Chondrocyte (in vitro differentiated cells): ENCODE results near the gene TRIM15. TPM values are rescaled to one million over a fixed set of nuclear protein-coding genes. Genes with fewer than 3 reads are reported as not detected.

Source experiments
- DNase-seq: peaks from one replicate; pipeline ENCODE4 v3.0.0; 2021; ENCODE audit warnings: mixed read lengths, low spot score
- H3K27ac Mint-ChIP-seq: one replicate; pipeline ENCODE4 v1.8.0; 2021; ENCODE audit warnings: mild to moderate bottlenecking, moderate library complexity, mixed read lengths; ENCODE audit not compliant: unreplicated experiment
- H3K27me3 Mint-ChIP-seq: 2 replicates; pipeline ENCODE4 v1.8.0; 2021; ENCODE audit warnings: low read depth, mixed read lengths
- H3K36me3 Mint-ChIP-seq: 2 replicates; pipeline ENCODE4 v1.8.0; 2021; ENCODE audit warnings: low read depth, mixed read lengths
- H3K4me1 Mint-ChIP-seq: 2 replicates; pipeline ENCODE4 v1.8.0; 2021; ENCODE audit warnings: low read depth, mild to moderate bottlenecking, mixed read lengths
- H3K4me3 Mint-ChIP-seq: one replicate; pipeline ENCODE4 v1.8.0; 2021; ENCODE audit warnings: mild to moderate bottlenecking, moderate library complexity, mixed read lengths; ENCODE audit not compliant: unreplicated experiment
- H3K9me3 Mint-ChIP-seq: 2 replicates; pipeline ENCODE4 v1.8.0; 2021; ENCODE audit warnings: low read depth, mixed read lengths
- total RNA-seq: library from RNA; stranded (reverse); gene quantifications from 3 replicates; pipeline ENCODE4 v1.2.1, GENCODE V29; 2021
- TF ChIP-seq, protein P1 (sequence below): fragments of 200-600 bp; sonication (generic); IDR thresholded peaks from 2 replicates; pipeline ENCODE4 v1.5.0; 2021; ENCODE audit warnings: antibody characterized with exemption, mild to moderate bottlenecking, moderate library complexity

The TRIM15 gene
- total RNA-seq, 1 donor from 2014 or later: not detected

DNA sequence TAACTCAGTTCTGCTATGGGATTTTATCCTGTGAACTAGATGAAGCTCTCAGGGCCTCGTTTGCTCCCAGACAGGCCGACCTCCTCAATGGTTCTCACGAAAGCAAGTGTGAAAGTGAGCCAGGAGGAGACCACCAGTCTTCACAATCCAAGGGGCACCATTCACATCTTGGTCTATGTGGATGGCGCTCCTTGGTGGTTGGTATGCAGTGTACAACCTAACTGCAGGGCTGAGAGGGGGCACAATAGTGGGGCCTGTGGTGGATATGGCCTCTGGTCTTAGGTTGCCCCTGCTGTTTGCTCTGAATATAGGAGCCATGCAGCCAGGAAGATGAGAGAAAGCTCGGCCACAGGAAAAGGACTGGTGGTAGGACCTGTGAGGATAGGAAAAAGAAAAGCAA is 25.2 kb downstream of the TRIM15 start:
- Mint-ChIP-seq H3K27me3 (no peaks in the 10 kb centered on the region), H3K27ac (no peak overlapping the region), H3K9me3 (no peaks in the 10 kb centered on the region), H3K4me3 (no peak overlapping the region), H3K4me1 (no peaks in the 10 kb centered on the region), H3K36me3 (peaks cover 54% of the 10 kb centered on the region)
- TF ChIP-seq, protein P1, sequence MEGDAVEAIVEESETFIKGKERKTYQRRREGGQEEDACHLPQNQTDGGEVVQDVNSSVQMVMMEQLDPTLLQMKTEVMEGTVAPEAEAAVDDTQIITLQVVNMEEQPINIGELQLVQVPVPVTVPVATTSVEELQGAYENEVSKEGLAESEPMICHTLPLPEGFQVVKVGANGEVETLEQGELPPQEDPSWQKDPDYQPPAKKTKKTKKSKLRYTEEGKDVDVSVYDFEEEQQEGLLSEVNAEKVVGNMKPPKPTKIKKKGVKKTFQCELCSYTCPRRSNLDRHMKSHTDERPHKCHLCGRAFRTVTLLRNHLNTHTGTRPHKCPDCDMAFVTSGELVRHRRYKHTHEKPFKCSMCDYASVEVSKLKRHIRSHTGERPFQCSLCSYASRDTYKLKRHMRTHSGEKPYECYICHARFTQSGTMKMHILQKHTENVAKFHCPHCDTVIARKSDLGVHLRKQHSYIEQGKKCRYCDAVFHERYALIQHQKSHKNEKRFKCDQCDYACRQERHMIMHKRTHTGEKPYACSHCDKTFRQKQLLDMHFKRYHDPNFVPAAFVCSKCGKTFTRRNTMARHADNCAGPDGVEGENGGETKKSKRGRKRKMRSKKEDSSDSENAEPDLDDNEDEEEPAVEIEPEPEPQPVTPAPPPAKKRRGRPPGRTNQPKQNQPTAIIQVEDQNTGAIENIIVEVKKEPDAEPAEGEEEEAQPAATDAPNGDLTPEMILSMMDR: no peak
- no peak for DNase-seq

DNA sequence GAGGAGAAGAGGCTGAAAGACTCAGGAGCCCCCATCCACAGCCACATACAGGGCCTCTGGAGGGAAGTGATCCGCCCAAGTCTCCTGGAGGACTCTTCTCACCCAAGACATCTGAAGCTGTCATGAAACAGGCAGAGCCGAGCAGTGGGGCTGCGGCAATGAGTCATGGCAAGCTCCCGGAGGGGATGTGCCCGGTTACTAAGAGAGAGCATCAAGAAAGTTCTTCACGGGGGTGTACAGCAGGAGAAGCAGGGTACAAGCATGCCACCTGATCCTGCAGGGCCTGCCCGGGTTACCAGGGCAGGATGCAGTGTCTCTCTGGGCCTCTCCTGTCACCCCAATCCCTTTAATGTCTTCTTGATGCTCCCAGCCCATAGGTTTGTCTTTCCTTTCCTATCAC is 28.7 kb downstream of the TRIM15 start:
- Mint-ChIP-seq H3K4me3 (no peak overlapping the region), H3K36me3 (peaks cover 46% of the 10 kb centered on the region), H3K27ac (no peak overlapping the region), H3K9me3 (no peaks in the 10 kb centered on the region), H3K4me1 (no peaks in the 10 kb centered on the region), H3K27me3 (no peaks in the 10 kb centered on the region)
- TF ChIP-seq, protein P1: no peak
- no peak for DNase-seq

DNA sequence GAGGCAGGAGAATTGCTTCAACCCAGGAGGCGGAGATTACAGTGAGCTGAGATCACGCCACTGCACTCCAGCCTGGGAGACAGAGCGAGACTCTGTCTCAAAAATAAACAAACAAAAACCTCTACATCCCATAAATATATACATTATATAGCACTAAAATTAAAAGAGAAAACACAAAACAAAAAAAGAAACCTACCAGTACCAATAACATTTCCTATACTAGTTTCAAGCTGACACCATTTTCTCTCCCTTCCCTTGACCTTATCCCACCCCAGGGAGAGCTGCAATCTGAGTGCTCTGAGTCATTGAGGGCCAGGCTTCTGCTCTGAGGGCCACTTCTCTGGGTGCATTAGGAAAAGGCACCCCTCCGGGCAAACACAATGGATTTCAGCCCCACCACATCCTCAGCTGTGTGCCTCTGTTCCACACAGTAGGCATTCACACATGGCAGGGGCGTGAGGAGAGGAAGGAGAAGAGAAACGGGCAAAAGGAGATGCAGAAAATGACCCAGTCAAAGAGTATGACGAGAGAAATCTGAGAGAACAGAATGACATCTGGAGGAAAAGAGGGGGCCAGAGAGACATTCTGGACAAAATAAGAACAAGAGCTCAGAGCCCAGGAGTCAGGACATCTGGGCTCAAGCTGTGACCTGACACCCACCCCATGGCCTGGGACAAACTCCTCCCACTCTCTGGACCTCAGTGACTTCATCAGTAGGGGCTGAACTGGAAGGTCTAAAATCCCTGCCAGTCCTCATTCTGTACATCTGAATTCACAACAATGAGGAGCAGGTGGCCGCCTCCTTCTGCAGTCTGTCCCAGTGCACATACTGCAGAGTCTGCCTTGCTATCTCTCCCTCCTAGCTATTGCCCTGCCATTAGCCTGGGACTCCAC is 31.7 kb downstream of the TRIM15 start:
- Mint-ChIP-seq H3K27me3 (no peaks in the 10 kb centered on the region), H3K9me3 (no peaks in the 10 kb centered on the region), H3K4me1 (no peaks in the 10 kb centered on the region), H3K4me3 (no peak overlapping the region), H3K27ac (no peak overlapping the region), H3K36me3 (peaks cover 42% of the 10 kb centered on the region)
- TF ChIP-seq, protein P1: no peak
- no peak for DNase-seq

DNA sequence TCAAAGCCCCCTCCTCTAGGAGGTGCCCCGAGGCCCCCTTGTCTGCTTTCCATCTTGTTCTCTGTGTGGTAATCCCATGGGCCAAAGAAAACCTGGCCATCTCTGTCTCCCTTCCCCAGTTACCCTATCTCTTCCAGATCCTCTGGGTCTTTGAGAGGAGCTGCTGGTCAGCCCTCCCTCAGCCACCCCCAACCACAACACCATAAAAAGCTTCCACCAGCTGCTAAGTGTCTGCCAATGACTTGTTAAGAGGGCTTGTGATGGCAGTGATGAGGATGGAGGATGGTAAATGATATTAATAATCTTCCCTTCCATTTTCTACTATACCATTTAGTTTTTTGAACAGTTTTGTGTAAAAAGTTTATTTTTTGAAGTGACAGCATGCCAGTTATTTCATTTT is 32.6 kb downstream of the TRIM15 start:
- no peak for DNase-seq
- no peak overlapping the region for H3K27ac Mint-ChIP-seq
- H3K4me3 Mint-ChIP-seq: no peak overlapping the region
- H3K9me3 Mint-ChIP-seq: no peaks in the 10 kb centered on the region
- TF ChIP-seq, protein P1: no peak
- no peaks in the 10 kb centered on the region for H3K4me1 Mint-ChIP-seq
- H3K27me3 Mint-ChIP-seq: no peaks in the 10 kb centered on the region
- H3K36me3 Mint-ChIP-seq: peaks cover 38% of the 10 kb centered on the region

DNA sequence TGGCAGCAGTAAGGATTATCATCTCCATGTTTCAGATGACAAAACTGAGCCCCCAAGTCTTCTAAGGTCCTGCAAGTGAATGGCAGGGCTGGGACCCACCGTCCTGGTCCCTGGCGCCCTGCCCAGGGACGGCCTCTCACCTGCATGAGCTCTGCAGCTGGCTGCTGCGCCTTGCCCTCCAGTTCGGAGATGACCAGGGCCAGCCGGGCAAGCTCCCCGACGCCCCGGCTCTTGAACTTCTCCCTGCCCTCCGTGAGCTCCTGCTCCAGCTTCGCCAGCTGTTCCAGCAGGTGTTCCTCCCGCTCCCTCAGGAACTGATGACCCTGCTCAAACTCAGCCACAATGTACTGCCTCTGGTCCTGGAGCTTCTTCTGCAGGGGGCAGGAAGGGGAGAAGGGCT is 33.0 kb downstream of the TRIM15 start:
- Mint-ChIP-seq H3K9me3 (no peaks in the 10 kb centered on the region), H3K27ac (no peak overlapping the region), H3K4me3 (no peak overlapping the region), H3K4me1 (no peaks in the 10 kb centered on the region), H3K27me3 (no peaks in the 10 kb centered on the region), H3K36me3 (peaks cover 34% of the 10 kb centered on the region)
- no peak for DNase-seq
- TF ChIP-seq, protein P1: no peak
